Tibial artery (tissue), 4 donors: Measurements from ENCODE around the gene EIF3B.

Experiments used
- DNase-seq, 2 donors: peaks; one replicate each; pipeline ENCODE4 v3.0.0-alpha.2; 2019
- H3K27ac ChIP-seq, 2 donors: fragments of 200-600 bp; sonication (generic) in 1 of 2; 1 replicate in 1 of 2; 2 replicates in 1 of 2; pipeline ENCODE4 v1.5.1; 2018 to 2019; ENCODE audit warnings: mild to moderate bottlenecking in 1 of 2
- H3K27me3 ChIP-seq, 2 donors: fragments of 200-600 bp; sonication (generic) in 1 of 2; one replicate each; pipeline versions ENCODE4 v1.5.1 to v1.6.0; 2016 to 2019
- H3K36me3 ChIP-seq, 3 donors: fragments of 200-600 bp; sonication (generic) in 2 of 3; one replicate each; pipeline ENCODE4 v1.5.1; 2016 to 2019; ENCODE audit warnings: mild to moderate bottlenecking in 2 of 3
- H3K4me1 ChIP-seq, 4 donors: fragments of 200-600 bp; sonication (generic) in 2 of 4; 1 replicate in 3 of 4; 2 replicates in 1 of 4; pipeline ENCODE4 v1.5.1; 2016 to 2019
- H3K4me3 ChIP-seq, 2 donors: fragments of 200-600 bp; sonication (generic) in 1 of 2; 1 replicate in 1 of 2; 2 replicates in 1 of 2; pipeline ENCODE4 v1.5.1; 2018 to 2019; ENCODE audit warnings: mild to moderate bottlenecking in 2 of 2
- H3K9me3 ChIP-seq, 3 donors: fragments of 200-600 bp; sonication (generic) in 1 of 3; one replicate each; pipeline ENCODE4 v1.5.1; 2016 to 2019
- intact Hi-C: fragments of 100-400 bp; cut with DNase I; formaldehyde crosslinking; loops from one replicate; pipeline ENCODE4 v1.15.0; 2023; ENCODE audit warnings: low total_unique reads
- TF ChIP-seq, protein P1 (sequence below), 2 experiments: fragments of 200-600 bp in 1 of 2; fragments of 450-650 bp in 1 of 2; IDR thresholded peaks; one replicate each; pipeline ENCODE4 v1.5.1; 2017 to 2019; ENCODE audit warnings: antibody characterized with exemption in 2 of 2, mild to moderate bottlenecking in 1 of 2, moderate library complexity in 1 of 2

The EIF3B gene

DNA sequence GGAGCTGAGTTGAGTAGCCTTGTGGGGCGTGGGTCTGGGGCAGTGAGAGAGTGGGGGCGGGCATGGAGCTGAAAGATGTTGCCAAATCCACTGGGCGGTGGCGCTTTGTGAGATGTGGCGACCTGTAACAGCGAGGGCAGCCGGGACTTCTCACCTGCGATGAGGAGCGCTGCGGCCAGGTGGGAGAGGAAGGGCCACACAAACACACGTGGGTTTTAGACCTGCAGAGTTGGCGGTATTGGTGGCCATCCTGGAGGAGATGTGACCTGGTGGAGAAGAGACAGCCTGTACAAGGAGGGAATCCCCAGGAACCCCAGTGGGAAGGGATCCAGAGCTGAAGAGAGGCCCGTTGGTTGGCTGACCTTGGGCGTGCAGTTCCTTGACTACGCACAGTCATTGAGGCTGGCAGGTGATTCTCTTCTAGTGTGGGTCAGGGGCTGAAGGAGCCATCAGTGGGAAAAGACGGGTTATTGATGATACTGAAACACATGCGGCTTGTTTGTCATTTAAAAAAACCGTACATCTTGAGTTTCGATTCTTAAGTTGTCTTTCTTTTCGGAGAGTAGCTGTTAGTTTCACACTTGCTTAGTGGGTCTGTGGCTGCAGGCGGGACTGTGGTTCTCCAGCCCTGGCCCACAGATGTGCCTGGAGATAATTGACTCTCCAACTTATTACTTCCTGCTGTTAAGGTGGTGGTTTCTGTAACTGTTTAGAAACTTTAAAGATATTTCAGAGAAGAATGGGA is 51.1 kb downstream of the EIF3B start:
- H3K9me3 ChIP-seq: no peaks in the 10 kb centered on the region
- no peaks in the 10 kb centered on the region for H3K27me3 ChIP-seq
- no peaks in the 10 kb centered on the region for H3K36me3 ChIP-seq
- intact Hi-C loops: no loop called here
- H3K27ac ChIP-seq: no peak overlapping the region
- H3K4me1 ChIP-seq: peaks cover 0 to 27% (median 15%) of the 10 kb centered on the region in 4 donors
- DNase-seq: no peak
- H3K4me3 ChIP-seq: no peak overlapping the region
- TF ChIP-seq, protein P1, sequence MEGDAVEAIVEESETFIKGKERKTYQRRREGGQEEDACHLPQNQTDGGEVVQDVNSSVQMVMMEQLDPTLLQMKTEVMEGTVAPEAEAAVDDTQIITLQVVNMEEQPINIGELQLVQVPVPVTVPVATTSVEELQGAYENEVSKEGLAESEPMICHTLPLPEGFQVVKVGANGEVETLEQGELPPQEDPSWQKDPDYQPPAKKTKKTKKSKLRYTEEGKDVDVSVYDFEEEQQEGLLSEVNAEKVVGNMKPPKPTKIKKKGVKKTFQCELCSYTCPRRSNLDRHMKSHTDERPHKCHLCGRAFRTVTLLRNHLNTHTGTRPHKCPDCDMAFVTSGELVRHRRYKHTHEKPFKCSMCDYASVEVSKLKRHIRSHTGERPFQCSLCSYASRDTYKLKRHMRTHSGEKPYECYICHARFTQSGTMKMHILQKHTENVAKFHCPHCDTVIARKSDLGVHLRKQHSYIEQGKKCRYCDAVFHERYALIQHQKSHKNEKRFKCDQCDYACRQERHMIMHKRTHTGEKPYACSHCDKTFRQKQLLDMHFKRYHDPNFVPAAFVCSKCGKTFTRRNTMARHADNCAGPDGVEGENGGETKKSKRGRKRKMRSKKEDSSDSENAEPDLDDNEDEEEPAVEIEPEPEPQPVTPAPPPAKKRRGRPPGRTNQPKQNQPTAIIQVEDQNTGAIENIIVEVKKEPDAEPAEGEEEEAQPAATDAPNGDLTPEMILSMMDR (IDR thresholded peaks at IDR 0.05): no peak

DNA sequence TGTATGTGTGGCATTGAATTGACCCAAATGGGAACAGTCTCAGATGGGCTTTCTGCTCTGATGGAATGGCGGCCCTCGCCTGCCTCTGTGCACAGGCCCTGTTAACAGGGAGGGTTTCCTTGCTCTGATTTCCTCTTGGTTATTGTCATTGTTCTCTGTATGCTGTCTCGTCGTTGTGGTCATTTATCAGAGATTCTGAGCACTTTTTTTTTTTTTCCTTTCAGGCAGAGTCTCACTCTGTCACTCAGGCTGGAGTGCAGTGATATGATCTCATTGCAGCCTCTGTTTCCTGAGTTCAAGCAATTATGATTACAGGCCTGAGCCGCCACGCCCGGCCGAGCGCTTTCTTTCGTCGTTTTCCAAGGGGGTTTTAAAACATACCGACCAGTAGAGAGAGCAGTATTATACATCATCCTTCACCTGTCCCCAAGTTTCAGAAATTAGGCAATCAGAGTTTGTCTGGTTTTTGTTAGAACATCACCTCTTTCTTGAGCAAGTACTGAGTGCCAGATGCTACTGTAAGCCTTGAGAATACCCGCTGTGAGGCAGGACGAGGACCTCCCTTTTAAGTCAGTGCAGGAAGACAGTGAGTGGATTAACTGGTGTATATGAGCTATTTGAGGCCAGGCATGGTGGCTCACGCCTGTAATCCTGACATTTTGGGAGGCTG is 55.3 kb downstream of the EIF3B start:
- H3K4me3 ChIP-seq: no peak overlapping the region
- no peaks in the 10 kb centered on the region for H3K9me3 ChIP-seq
- TF ChIP-seq, protein P1 (IDR thresholded peaks at IDR 0.05): no peak
- DNase-seq: no peak
- no peak overlapping the region for H3K27ac ChIP-seq
- H3K4me1 ChIP-seq: peaks cover 0 to 49% (median 21%) of the 10 kb centered on the region in 4 donors
- no peaks in the 10 kb centered on the region for H3K27me3 ChIP-seq
- H3K36me3 ChIP-seq: no peaks in the 10 kb centered on the region
- intact Hi-C loops: no loop called here

DNA sequence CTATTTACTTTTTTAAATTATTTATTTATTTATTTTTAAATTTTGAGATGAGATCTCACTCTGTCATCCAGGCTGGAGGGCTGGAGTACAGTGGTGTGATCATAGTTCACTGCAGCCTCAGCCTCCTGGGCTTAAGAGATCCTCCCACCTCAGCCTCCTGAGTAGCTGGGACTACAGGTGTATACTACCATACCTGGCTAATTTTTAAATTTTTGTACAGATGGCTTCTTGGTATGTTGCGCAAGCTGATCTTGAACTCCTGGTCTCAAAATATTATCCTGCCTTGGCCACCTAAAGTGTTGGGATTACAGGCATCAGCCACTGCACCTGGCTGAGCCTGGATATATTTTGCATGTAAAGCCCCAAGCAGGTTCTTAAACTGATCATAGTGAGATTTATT is 56.4 kb downstream of the EIF3B start:
- H3K36me3 ChIP-seq: no peaks in the 10 kb centered on the region
- no peak for DNase-seq
- H3K27ac ChIP-seq: peak overlapping the region in 1 of 2 donors; percentile 62
- intact Hi-C loops: no loop called here
- peaks cover 0 to 38% (median 14%) of the 10 kb centered on the region in 4 donors for H3K4me1 ChIP-seq
- H3K4me3 ChIP-seq: no peak overlapping the region
- H3K27me3 ChIP-seq: no peaks in the 10 kb centered on the region
- TF ChIP-seq, protein P1 (IDR thresholded peaks at IDR 0.05): no peak
- H3K9me3 ChIP-seq: no peaks in the 10 kb centered on the region

DNA sequence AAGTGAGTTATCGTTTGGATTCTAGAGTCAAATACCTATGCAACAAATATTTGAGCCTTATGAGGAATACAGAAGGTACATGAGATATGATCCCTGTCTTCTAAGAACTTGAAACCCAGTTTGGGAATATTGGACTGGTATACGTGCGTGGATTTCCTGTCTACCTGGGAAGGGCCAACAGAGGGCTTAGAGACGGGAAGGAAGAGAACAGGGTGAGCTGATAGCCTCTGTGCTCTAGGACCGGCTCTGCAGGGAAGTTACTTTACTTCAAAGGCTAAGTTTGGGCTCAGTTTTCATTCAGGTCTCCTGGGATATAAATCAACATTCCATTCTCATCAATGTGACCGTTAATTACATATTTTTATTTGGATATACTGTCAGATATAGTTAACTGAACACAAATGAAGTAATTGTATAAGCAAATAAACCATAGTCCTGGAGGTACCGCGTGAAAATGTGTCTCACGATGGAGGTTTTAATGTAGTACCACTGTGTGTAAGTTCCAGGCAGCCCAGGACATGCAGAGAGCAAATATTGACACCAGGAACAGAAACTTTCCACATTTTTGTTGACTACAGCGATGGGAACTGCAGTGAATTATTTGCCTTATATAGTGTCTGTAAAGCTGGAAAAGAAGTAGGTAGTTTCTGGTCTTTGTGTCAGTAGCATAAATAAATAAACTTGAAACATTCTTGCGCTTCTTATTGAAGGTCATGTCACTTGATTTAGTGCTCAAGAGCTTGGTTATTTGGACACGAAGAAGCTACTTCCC is 57.4 kb downstream of the EIF3B start:
- no peaks in the 10 kb centered on the region for H3K9me3 ChIP-seq
- TF ChIP-seq, protein P1 (IDR thresholded peaks at IDR 0.05): no peak
- H3K4me3 ChIP-seq: no peak overlapping the region
- H3K4me1 ChIP-seq: peaks cover 0 to 38% (median 14%) of the 10 kb centered on the region in 4 donors
- H3K27ac ChIP-seq: peak overlapping the region; percentile 15 to 62
- intact Hi-C loops: no loop called here
- H3K36me3 ChIP-seq: no peaks in the 10 kb centered on the region
- DNase-seq: no peak
- H3K27me3 ChIP-seq: no peaks in the 10 kb centered on the region

DNA sequence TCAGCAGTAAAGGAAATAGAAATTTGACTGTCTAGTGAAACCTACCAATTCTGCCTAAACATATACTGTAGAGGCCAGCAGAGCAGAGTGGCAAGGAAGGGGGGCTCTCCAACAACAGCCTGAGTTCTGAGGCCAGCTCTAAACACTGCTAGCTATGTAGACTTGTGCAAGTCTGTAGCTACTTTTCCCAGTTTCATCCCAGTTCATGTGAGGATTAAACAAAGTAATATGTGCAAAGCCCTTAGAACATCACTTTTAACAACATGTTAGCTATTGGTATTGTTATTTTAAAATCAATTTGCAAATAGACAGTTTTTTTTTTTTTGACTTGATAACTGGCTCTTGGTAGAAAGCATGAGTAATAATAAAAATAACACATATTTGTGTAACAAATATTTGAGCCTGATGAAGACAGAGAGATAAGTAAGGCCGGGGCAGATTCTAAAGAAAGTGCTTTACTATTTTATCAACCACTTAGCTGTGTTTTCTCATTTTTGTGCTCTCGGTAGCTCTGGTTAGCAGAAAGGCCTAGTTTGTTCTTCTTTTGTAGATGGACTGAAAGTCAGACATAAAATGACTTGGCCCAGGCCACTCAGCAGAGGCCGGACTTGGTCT is 58.1 kb downstream of the EIF3B start:
- no peak for DNase-seq
- intact Hi-C loops: no loop called here
- Histone ChIP-seq H3K4me3 (no peak overlapping the region), H3K27me3 (no peaks in the 10 kb centered on the region), H3K27ac (peak overlapping the region; percentile 34 to 62), H3K36me3 (no peaks in the 10 kb centered on the region), H3K9me3 (no peaks in the 10 kb centered on the region), H3K4me1 (peaks cover 0 to 43% (median 15%) of the 10 kb centered on the region in 4 donors)
- TF ChIP-seq, protein P1 (IDR thresholded peaks at IDR 0.05): no peak
